WI38 (cell line): Measurements from ENCODE around the gene ARHGEF4.
"Not testable (repeated sequence)": the region's sequence is repeated elsewhere in the genome, so short reads cannot be mapped to it uniquely, and the experiment has no call there.

Source experiments
- H3K4me3 ChIP-seq: 2 replicates; pipeline ENCODE4 v1.5.1; 2011; ENCODE audit warnings: low read depth, mild to moderate bottlenecking, control low read depth, low read length
- TF ChIP-seq, protein P1 (sequence below): IDR thresholded peaks from 2 replicates; pipeline ENCODE4 v1.5.1; 2012; ENCODE audit warnings: low read depth, mild to moderate bottlenecking, control low read depth, low read length

The ARHGEF4 gene

GRCh38 chr2:130985206-130985780 lies 148.6 kb downstream of the ARHGEF4 start:
- TF ChIP-seq, protein P1, sequence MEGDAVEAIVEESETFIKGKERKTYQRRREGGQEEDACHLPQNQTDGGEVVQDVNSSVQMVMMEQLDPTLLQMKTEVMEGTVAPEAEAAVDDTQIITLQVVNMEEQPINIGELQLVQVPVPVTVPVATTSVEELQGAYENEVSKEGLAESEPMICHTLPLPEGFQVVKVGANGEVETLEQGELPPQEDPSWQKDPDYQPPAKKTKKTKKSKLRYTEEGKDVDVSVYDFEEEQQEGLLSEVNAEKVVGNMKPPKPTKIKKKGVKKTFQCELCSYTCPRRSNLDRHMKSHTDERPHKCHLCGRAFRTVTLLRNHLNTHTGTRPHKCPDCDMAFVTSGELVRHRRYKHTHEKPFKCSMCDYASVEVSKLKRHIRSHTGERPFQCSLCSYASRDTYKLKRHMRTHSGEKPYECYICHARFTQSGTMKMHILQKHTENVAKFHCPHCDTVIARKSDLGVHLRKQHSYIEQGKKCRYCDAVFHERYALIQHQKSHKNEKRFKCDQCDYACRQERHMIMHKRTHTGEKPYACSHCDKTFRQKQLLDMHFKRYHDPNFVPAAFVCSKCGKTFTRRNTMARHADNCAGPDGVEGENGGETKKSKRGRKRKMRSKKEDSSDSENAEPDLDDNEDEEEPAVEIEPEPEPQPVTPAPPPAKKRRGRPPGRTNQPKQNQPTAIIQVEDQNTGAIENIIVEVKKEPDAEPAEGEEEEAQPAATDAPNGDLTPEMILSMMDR, result no peak
- no peak overlapping the region for H3K4me3 ChIP-seq

- H3K4me3 ChIP-seq, result no peak overlapping the region
Observed at GRCh38 chr2:130985831-130986649, 149.3 kb downstream of the ARHGEF4 start.

DNA sequence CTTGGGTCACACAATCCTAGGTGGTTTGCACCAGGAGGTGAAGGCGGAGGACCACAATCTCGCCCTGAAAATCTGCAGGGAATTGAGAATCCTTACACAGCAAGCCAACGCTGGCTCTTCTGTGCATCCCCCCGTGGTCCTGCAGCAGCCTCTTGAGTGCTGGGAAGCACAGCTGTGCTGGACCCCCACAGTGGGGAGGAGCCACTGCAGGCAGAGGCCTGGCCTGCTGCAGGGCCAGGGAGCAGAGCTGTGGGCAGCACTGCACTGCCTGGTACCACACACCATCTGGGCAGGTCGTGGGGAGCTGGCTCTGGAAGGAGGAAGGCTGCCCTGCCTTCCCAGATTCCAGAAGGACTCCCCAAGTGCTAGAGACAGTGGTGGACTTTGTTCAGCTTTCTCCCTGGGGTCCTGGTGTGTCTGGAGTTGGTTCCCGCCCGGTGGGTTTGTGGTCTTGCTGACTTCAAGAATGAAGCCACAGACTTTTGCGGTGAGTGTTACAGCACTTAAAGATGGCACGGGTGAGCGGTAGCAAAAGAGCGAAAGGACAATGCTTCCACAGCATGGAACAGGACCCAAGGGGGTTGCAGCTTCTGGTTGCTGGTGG lies 150.3 kb downstream of the ARHGEF4 start:
- TF ChIP-seq, protein P1, result no peak
- no peak overlapping the region for H3K4me3 ChIP-seq

More at GRCh38 chr2:130985831-130986649, 149.3 kb downstream of the ARHGEF4 start:
- TF ChIP-seq, protein P1, result no peak

DNA sequence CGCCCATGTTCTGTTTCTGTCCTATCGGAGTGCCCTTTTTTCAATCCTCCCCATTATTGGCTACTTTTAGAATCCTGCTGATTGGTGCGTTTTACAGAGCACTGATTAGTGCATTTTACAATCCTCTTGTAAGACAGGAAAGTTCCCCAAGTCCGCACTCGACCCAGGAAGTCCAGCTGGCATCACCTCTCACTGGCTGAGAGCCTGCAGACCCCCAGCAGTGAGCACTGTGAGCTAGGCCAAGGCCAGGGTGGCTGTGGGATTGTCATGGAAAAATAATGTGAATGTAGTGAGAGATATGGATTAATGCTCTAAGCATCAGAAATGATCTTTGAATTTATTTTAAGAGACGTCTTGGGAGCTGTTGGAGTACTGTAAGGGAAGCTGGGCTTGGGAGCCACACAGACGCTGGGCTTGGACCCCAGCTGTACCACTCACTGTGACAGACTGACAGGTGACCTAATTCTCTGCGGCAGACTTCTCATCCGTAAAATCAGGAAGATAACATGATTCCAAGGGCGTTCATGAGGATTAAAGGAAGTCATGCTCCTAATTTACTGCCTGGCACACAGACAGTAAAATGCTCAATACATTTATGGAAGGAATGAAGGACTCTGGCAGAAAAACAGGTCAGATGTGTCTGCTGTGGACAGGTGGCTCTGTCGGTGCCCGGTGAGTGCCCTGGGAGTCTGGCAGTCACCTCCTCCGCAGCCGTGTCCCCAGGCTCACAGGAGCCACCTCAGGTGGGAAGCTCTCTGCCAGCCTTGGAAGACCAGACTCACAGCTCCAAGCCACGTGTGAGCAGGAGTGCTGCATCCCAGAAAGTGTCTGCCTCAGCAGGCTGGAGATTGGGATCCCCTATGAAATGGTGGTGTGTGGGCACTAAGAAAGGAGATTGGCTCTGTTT lies 151.1 kb downstream of the ARHGEF4 start:
- TF ChIP-seq, protein P1, result no peak
- no peak overlapping the region for H3K4me3 ChIP-seq

DNA sequence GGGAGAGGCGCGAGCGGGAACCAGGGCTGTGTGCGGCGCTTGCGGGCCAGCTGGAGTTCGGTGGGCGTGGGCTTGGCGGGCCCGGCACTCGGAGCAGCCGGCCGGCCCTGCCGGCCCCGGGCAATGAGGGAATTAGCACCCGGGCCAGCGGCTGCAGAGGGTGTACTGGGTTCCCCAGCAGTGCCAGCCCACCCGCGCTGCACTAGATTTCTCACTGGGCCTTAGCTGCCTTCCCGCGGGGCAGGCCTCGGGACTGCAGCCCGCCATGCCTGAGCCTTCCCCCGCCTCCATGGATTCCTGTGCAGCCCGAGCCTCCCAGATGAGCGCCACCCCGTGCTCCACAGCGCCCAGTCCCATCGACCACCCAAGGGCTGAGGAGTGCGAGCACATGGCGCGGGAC lies 154.7 kb downstream of the ARHGEF4 start:
- H3K4me3 ChIP-seq, result not testable (repeated sequence)

DNA sequence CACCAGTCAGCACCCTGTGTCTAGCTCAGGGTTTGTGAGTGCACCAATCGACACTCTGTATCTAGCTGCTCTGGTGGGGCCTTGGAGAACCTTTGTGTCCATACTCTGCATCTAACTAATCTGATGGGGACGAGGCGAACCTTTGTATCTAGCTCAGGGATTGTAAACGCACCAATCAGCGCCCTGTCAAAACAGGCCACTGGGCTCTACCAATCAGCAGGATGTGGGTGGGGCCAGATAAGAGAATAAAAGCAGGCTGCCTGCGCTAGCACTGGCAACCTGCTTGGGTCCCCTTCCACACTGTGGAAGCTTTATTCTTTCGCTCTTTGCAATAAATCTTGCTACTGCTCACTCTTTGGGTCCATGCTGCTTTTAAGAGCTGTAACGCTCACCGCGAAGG lies 155.3 kb downstream of the ARHGEF4 start:
- H3K4me3 ChIP-seq, result not testable (repeated sequence)

DNA sequence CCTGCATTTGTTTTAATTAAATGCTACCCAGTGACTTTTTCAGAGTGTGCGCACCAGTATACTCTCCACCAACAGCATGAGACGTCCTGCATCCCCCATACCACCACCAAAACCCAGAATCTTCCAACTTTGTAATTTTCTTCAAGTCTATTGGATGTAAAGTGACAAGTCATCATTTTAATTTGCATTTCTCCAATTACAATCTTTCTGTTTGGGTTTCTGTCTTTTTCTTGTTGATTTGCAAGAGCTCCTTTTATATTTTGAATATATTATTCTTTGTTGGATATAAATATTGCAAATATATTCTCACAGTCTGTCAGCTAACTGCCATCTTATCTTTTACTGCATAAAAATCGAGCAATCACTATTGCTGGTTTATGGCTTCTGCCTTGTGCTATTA lies 160.0 kb downstream of the ARHGEF4 start:
- no peak overlapping the region for H3K4me3 ChIP-seq
- TF ChIP-seq, protein P1, result no peak
